Adipocyte (in vitro differentiated cells): ENCODE measurements around the gene MANSC4.

Experiments
- DNase-seq: peaks from one replicate; pipeline ENCODE4 v3.0.0-alpha.2; 2015; ENCODE audit warnings: low read depth
- H3K27me3 ChIP-seq: replicated peaks from 2 replicates; pipeline ENCODE4 v1.7.0; 2013; ENCODE audit warnings: mild to moderate bottlenecking, low read length, moderate library complexity; ENCODE audit not compliant: control insufficient read depth, insufficient read depth
- H3K36me3 ChIP-seq: 2 replicates; pipeline ENCODE4 v1.7.0; 2013; ENCODE audit warnings: low read length, mild to moderate bottlenecking, moderate library complexity; ENCODE audit not compliant: control insufficient read depth, insufficient read depth, severe bottlenecking
- H3K4me1 ChIP-seq: 2 replicates; pipeline ENCODE4 v1.7.0; 2013; ENCODE audit warnings: mild to moderate bottlenecking, low read length, moderate library complexity; ENCODE audit not compliant: control insufficient read depth, insufficient read depth
- H3K4me3 ChIP-seq: 2 replicates; pipeline ENCODE4 v1.7.0; 2013; ENCODE audit warnings: mild to moderate bottlenecking, low read length, moderate library complexity
- H3K9ac ChIP-seq: 2 replicates; pipeline ENCODE4 v1.7.0; 2013; ENCODE audit warnings: mild to moderate bottlenecking, low read length, moderate library complexity
- H3K9me3 ChIP-seq: 2 replicates; pipeline ENCODE4 v1.7.0; 2013; ENCODE audit warnings: mild to moderate bottlenecking, low read length, moderate library complexity; ENCODE audit not compliant: control insufficient read depth

Gene MANSC4

GRCh38 chr12:27779920-27780611 is at the start of gene MANSC4, which contains the start of gene KLHL42:
Gene MANSC4, minus strand, starts transcription at chr12:27780236. Its CDS starts 8,960 bp downstream, at chr12:27771276.
Gene KLHL42, plus strand, starts transcription at chr12:27780233. Its CDS starts 98 bp downstream, at chr12:27780331.
- peak; percentile 84 for DNase-seq
- Histone ChIP-seq H3K27me3 (no peaks in the 10 kb centered on the region), H3K4me3 (peak within 1 kb of the TSS; percentile 85), H3K9me3 (no peaks in the 10 kb centered on the region), H3K4me1 (peaks cover 25% of the 10 kb centered on the region), H3K36me3 (peaks cover 5% of the 10 kb centered on the region), H3K9ac (peak within 1 kb of the TSS; percentile 89)

GRCh38 chr12:27828196-27828595 is 48.2 kb upstream of the MANSC4 start:
- H3K36me3 ChIP-seq = no peaks in the 10 kb centered on the region
- DNase-seq = no peak
- H3K9me3 ChIP-seq = no peaks in the 10 kb centered on the region
- H3K4me1 ChIP-seq = peaks cover 4% of the 10 kb centered on the region
- no peaks in the 10 kb centered on the region for H3K27me3 ChIP-seq
- no peak overlapping the region for H3K4me3 ChIP-seq
- H3K9ac ChIP-seq = no peak overlapping the region

DNA sequence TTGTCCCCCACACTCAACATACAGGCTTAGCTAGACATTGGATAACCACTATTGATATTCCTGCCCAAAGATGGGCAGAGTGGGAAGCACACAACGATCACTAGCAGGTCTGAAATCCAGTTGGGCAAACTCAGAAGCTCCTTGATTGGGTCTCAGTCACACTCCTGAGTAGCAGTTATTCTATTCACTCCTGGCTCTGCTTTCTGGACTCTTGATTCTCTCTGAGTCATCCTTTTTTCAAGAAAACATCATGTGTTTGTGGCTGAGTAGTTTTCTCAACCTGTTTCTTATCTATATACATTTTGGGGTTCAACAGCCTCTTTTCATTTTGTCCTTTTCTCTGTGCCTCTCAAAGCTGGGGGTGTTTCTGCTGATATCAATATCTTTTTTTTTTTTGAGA is 46.0 kb upstream of the MANSC4 start:
- Histone ChIP-seq H3K9me3 (no peaks in the 10 kb centered on the region), H3K36me3 (no peaks in the 10 kb centered on the region), H3K27me3 (no peaks in the 10 kb centered on the region), H3K4me1 (peaks cover 10% of the 10 kb centered on the region), H3K4me3 (no peak overlapping the region), H3K9ac (no peak overlapping the region)
- no peak for DNase-seq

GRCh38 chr12:27824126-27824842 is 44.2 kb upstream of the MANSC4 start:
- H3K4me3 ChIP-seq = no peak overlapping the region
- H3K27me3 ChIP-seq = no peaks in the 10 kb centered on the region
- no peak overlapping the region for H3K9ac ChIP-seq
- H3K4me1 ChIP-seq = peaks cover 10% of the 10 kb centered on the region
- H3K9me3 ChIP-seq = no peaks in the 10 kb centered on the region
- no peak for DNase-seq
- no peaks in the 10 kb centered on the region for H3K36me3 ChIP-seq

DNA sequence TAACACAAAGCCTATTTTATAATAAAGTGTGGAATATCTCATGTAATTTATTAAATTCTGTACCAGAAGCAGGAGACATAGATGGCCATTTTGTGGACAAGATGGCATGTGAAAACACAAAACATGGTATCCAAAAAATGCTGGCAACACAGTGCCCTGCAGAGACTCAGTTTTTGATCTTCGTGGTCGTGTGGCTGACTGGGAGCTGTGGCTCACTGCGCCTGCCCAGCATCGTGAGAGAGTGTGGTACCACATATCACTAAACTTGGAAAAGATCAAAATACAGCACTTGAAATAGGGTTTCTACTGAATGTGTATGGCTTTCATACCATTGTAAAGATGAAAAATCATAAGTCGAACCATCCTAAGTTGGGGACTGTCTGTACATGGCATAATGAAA is 43.0 kb upstream of the MANSC4 start:
- DNase-seq = no peak

GRCh38 chr12:27822076-27822712 is 42.2 kb upstream of the MANSC4 start:
- Histone ChIP-seq H3K9ac (no peak overlapping the region), H3K4me1 (peaks cover 10% of the 10 kb centered on the region), H3K36me3 (no peaks in the 10 kb centered on the region), H3K27me3 (no peaks in the 10 kb centered on the region), H3K4me3 (no peak overlapping the region), H3K9me3 (no peaks in the 10 kb centered on the region)
- DNase-seq = peak; percentile 32

More for the DNA sequence above, 43.0 kb upstream of the MANSC4 start:
- Histone ChIP-seq H3K27me3 (no peaks in the 10 kb centered on the region), H3K9me3 (no peaks in the 10 kb centered on the region), H3K36me3 (no peaks in the 10 kb centered on the region), H3K4me1 (peaks cover 10% of the 10 kb centered on the region), H3K4me3 (no peak overlapping the region), H3K9ac (no peak overlapping the region)

GRCh38 chr12:27821259-27821973 is 41.4 kb upstream of the MANSC4 start:
- Histone ChIP-seq H3K9ac (peak overlapping the region; percentile 41), H3K4me1 (peaks cover 10% of the 10 kb centered on the region), H3K4me3 (no peak overlapping the region), H3K36me3 (no peaks in the 10 kb centered on the region), H3K9me3 (no peaks in the 10 kb centered on the region), H3K27me3 (no peaks in the 10 kb centered on the region)
- peak; percentile 92 for DNase-seq

GRCh38 chr12:27820564-27820963 is 40.5 kb upstream of the MANSC4 start:
- no peak for DNase-seq
- Histone ChIP-seq H3K9ac (no peak overlapping the region), H3K36me3 (no peaks in the 10 kb centered on the region), H3K4me1 (peaks cover 10% of the 10 kb centered on the region), H3K4me3 (no peak overlapping the region), H3K27me3 (no peaks in the 10 kb centered on the region), H3K9me3 (no peaks in the 10 kb centered on the region)

DNA sequence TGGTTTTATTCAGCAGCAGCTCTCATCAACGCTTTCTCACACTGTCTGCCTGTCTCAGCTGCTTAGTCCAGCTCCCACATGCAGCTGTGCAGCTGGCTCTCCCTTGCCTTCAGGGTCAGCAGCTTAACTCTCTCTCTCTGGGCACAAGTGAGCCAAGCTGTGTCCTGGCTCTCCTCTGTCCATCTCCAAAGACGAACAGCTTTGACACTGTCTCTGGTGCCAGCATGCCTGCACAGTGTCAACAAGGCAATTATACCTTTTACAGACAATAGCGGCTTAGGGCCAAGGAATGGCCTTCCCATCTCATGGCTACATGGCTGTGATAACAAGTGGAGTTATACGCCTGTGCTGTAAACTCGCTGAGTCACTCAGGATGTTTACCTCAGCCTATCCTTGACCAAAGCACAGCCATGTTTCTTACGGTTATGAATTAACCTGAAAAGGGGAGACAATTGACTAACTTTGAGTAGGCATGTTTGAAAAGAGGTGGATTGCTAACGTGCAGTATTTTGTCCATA is 38.4 kb upstream of the MANSC4 start:
- no peak for DNase-seq
- H3K27me3 ChIP-seq = no peaks in the 10 kb centered on the region
- no peak overlapping the region for H3K4me3 ChIP-seq
- H3K9me3 ChIP-seq = no peaks in the 10 kb centered on the region
- no peaks in the 10 kb centered on the region for H3K36me3 ChIP-seq
- peaks cover 18% of the 10 kb centered on the region for H3K4me1 ChIP-seq
- no peak overlapping the region for H3K9ac ChIP-seq

GRCh38 chr12:27817766-27818165 is 37.7 kb upstream of the MANSC4 start:
- H3K36me3 ChIP-seq = no peaks in the 10 kb centered on the region
- H3K9me3 ChIP-seq = no peaks in the 10 kb centered on the region
- H3K4me1 ChIP-seq = peaks cover 18% of the 10 kb centered on the region
- no peaks in the 10 kb centered on the region for H3K27me3 ChIP-seq
- H3K4me3 ChIP-seq = no peak overlapping the region
- H3K9ac ChIP-seq = no peak overlapping the region
- DNase-seq = no peak
